IMR-90 (cell line): ENCODE data around the gene EXOC4. TPM values are rescaled to one million over a fixed set of nuclear protein-coding genes. Genes with fewer than 3 reads are reported as not detected.

Experiments
- ATAC-seq: fragments of 200-7000 bp; cut with Tn5 transposase; 2 replicates; pipeline ENCODE4 v1.9.1; 2020; ENCODE audit warnings: low read depth, mild to moderate bottlenecking, moderate library complexity
- BruUV-seq: library from RNA; stranded (reverse); fragments of 400-500 nt; replicated peaks from 2 replicates; lab custom pipeline; 2021; lab: Mats Ljungman, UMichigan
- CTCF ChIA-PET: fragments of 300-600 bp; formaldehyde crosslinking; extraction: SDS; loops from one replicate; lab custom pipeline; 2021; ENCODE audit warnings: antibody characterized with exemption; lab: Yijun Ruan, JAX
- POLR2A ChIA-PET: fragments of 300-600 bp; sonication (Branson Sonifier 250); formaldehyde crosslinking; loops from one replicate; lab custom pipeline; 2022; ENCODE audit warnings: antibody characterized with exemption; ENCODE audit not compliant: unreplicated experiment; lab: Charles Lee
- DNase-seq: peaks from one replicate; pipeline ENCODE4 v3.0.0; 2013
- H2AFZ ChIP-seq: replicated peaks from 2 replicates; pipeline ENCODE3; 2013; ENCODE audit warnings: low read length, mild to moderate bottlenecking; ENCODE audit not compliant: poor library complexity
- H2AK5ac ChIP-seq: 2 replicates; pipeline ENCODE4 v1.6.1; 2013; ENCODE audit warnings: low read depth, low read length, inconsistent platforms
- H2AK9ac ChIP-seq: replicated peaks from 2 replicates; pipeline ENCODE3; 2013; ENCODE audit warnings: mild to moderate bottlenecking, low read depth, low read length, moderate library complexity; ENCODE audit not compliant: poor library complexity
- H2BK120ac ChIP-seq: 2 replicates; pipeline ENCODE4 v1.6.1; 2013; ENCODE audit warnings: low read depth, low read length, inconsistent platforms
- H2BK15ac ChIP-seq: 3 replicates; pipeline ENCODE4 v1.6.1; 2013; ENCODE audit warnings: low read depth, low read length, inconsistent platforms
- H2BK20ac ChIP-seq: 2 replicates; pipeline ENCODE4 v1.6.1; 2013; ENCODE audit warnings: low read depth, mild to moderate bottlenecking, inconsistent platforms, low read length, moderate library complexity
- H2BK5ac ChIP-seq: 2 replicates; pipeline ENCODE4 v1.6.1; 2013; ENCODE audit warnings: mild to moderate bottlenecking, low read depth, low read length, inconsistent platforms; ENCODE audit not compliant: poor library complexity, severe bottlenecking
- H3K14ac ChIP-seq: replicated peaks from 2 replicates; pipeline ENCODE4 v1.6.1; 2013; ENCODE audit warnings: low read depth, low read length, inconsistent platforms
- H3K18ac ChIP-seq: 2 replicates; pipeline ENCODE4 v1.6.1; 2013; ENCODE audit warnings: low read depth, low read length, control low read depth
- H3K23ac ChIP-seq: 2 replicates; pipeline ENCODE4 v1.6.1; 2013; ENCODE audit warnings: low read depth, low read length, inconsistent platforms
- H3K27ac ChIP-seq: 2 replicates; pipeline ENCODE4 v1.5.1; 2013; ENCODE audit warnings: mild to moderate bottlenecking, control low read depth, low read length; ENCODE audit not compliant: insufficient read depth
- H3K27me3 ChIP-seq: 2 replicates; pipeline ENCODE4 v1.6.1; 2013; ENCODE audit warnings: low read length; ENCODE audit not compliant: control insufficient read depth, insufficient read depth
- H3K36me3 ChIP-seq: 2 replicates; pipeline ENCODE4 v1.6.1; 2013; ENCODE audit warnings: low read length, mixed read lengths; ENCODE audit not compliant: control insufficient read depth, insufficient read depth
- H3K4ac ChIP-seq: 2 replicates; pipeline ENCODE4 v1.6.1; 2013; ENCODE audit warnings: low read depth, low read length, inconsistent platforms
- H3K4me1 ChIP-seq: 2 replicates; pipeline ENCODE4 v1.6.1; 2013; ENCODE audit warnings: low read length, mixed read lengths; ENCODE audit not compliant: control insufficient read depth, insufficient read depth
- H3K4me2 ChIP-seq: 2 replicates; pipeline ENCODE4 v1.6.1; 2013; ENCODE audit warnings: low read depth, mild to moderate bottlenecking, control low read depth, low read length, moderate library complexity
- H3K4me3 ChIP-seq: 2 replicates; pipeline ENCODE4 v1.5.1; 2013; ENCODE audit warnings: low read depth, mild to moderate bottlenecking, control low read depth, low read length, moderate library complexity; ENCODE audit not compliant: insufficient read depth
- H3K56ac ChIP-seq: 2 replicates; pipeline ENCODE4 v1.6.1; 2013; ENCODE audit warnings: low read length, inconsistent platforms; ENCODE audit not compliant: insufficient read depth; ENCODE audit errors: extremely low read depth
- H3K79me1 ChIP-seq, 2 experiments: 2 replicates each; pipeline ENCODE4 v1.6.1; 2013; ENCODE audit warnings: low read length in 2 of 2, inconsistent platforms in 1 of 2, low read depth in 1 of 2
- H3K9ac ChIP-seq: 2 replicates; pipeline ENCODE4 v1.6.1; 2013; ENCODE audit warnings: low read depth, low read length, control low read depth
- H3K9me1 ChIP-seq: 2 replicates; pipeline ENCODE4 v1.6.1; 2013; ENCODE audit warnings: low read length, inconsistent platforms; ENCODE audit not compliant: insufficient read depth
- H3K9me3 ChIP-seq: 2 replicates; pipeline ENCODE4 v1.6.1; 2013; ENCODE audit warnings: low read length; ENCODE audit not compliant: control insufficient read depth, insufficient read depth
- H4K20me1 ChIP-seq: 2 replicates; pipeline ENCODE4 v1.6.1; 2013; ENCODE audit warnings: low read length, inconsistent platforms; ENCODE audit not compliant: insufficient read depth
- H4K5ac ChIP-seq: 2 replicates; pipeline ENCODE4 v1.6.1; 2013; ENCODE audit warnings: mild to moderate bottlenecking, low read depth, low read length, control low read depth
- H4K8ac ChIP-seq, 2 experiments: 2 replicates each; pipeline ENCODE4 v1.6.1; 2013; ENCODE audit warnings: low read depth in 2 of 2, low read length in 2 of 2, control low read depth in 1 of 2, inconsistent platforms in 1 of 2
- H4K91ac ChIP-seq: 2 replicates; pipeline ENCODE4 v1.6.1; 2013; ENCODE audit warnings: low read depth, low read length, inconsistent platforms; ENCODE audit not compliant: insufficient read depth
- FOS ChIP-seq: fragments of 150-350 bp; IDR thresholded peaks from 2 replicates; pipeline ENCODE4 v1.6.1; 2016; ENCODE audit warnings: low read depth, low read length
- MAFK ChIP-seq: IDR thresholded peaks from 2 replicates; pipeline ENCODE4 v1.6.1; 2012; ENCODE audit warnings: low read depth, low read length, improper control_type of control experiment
- NFE2L2 ChIP-seq: fragments of 150-350 bp; IDR thresholded peaks from 2 replicates; pipeline ENCODE4 v1.6.1; 2016; ENCODE audit warnings: low read depth, mild to moderate bottlenecking, low read length
- WGBS, 2 experiments: methylation state at CpG; one replicate each; pipeline versions ENCODE4 v1.1.5 to v1.1.7; 2013; ENCODE audit warnings: missing lambda C conversion rate in 2 of 2; ENCODE audit not compliant: insufficient read length in 1 of 2; ENCODE audit errors: extremely low coverage in 2 of 2; 5-methylcytosine and 5-hydroxymethylcytosine counted together
- dilution Hi-C: fragments of 300-500 bp; cut with HindIII; formaldehyde crosslinking; loops from one replicate; pipeline ENCODE4 v1.14.3; 2018; ENCODE audit warnings: low sequenced_read_pairs; ENCODE audit not compliant: unreplicated experiment
- in situ Hi-C: fragments of 300-500 bp; cut with MboI; formaldehyde crosslinking; loops from 3 replicates; pipeline ENCODE4 v1.14.3; 2019; ENCODE audit warnings: low sequenced_read_pairs, inconsistent platforms, mixed read lengths
- intact Hi-C: fragments of 100-400 bp; cut with micrococcal nuclease; formaldehyde crosslinking; loops from 2 replicates; pipeline ENCODE4 v1.10.0; 2022
- polyA plus RNA-seq, 3 experiments: library from polyadenylated mRNA; depleted of rRNA; stranded (reverse); fragments of >200 nt; gene quantifications; 2 replicates each; pipeline ENCODE4 v1.2.3, GENCODE V29; 2012; ENCODE audit warnings: low replicate concordance in 1 of 3
- total RNA-seq: library from RNA; depleted of rRNA; stranded (reverse); fragments of >200 nt; gene quantifications from 2 replicates; pipeline ENCODE4 v1.2.3, GENCODE V29; 2012
- TF ChIP-seq, protein P1 (sequence below): conservative IDR thresholded peaks from 2 replicates; pipeline ENCODE4 v1.5.1; 2012; ENCODE audit warnings: mild to moderate bottlenecking, low read depth, low read length, improper control_type of control experiment
- TF ChIP-seq, protein P2 (sequence below): fragments of 150-350 bp; IDR thresholded peaks from 2 replicates; pipeline ENCODE4 v1.6.1; 2017; ENCODE audit warnings: mild to moderate bottlenecking, antibody characterized with exemption, low read length, low read depth

Gene EXOC4
- total and polyA plus RNA-seq, 2 of the 4 experiments (the other 2 are of a cell fraction), result 25.4 to 94.6 TPM

DNA sequence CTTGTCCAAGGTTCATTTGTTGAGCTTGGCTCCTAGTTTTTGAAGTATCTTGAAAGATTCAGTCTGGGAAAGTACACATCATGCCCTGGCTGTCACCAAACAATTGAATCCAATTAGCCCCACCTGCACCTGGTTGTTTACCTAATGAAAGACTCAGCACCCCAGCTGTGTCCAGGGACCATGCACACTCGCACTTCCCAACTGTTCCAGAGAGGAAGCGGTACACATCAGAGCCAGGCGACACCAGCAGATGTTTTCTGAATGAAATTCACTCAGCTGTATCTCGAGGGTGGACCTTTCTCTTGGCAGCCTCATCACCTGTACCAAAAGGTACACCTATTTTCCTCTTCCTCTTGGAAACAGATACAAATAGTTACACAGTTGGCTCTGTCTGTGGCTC is 657.9 kb downstream of the EXOC4 start:
- no peaks in the 10 kb centered on the region for H3K4me1 ChIP-seq
- DNase-seq (no peak), ATAC-seq (no peak)
- H2AFZ ChIP-seq, result no peak overlapping the region
- no peak overlapping the region for H4K5ac ChIP-seq
- H3K9me1 ChIP-seq, result no peaks in the 10 kb centered on the region
- H3K18ac ChIP-seq, result no peak overlapping the region
- H3K4me2 ChIP-seq, result no peak overlapping the region
- H2BK20ac ChIP-seq, result no peak overlapping the region
- no peak overlapping the region for H4K91ac ChIP-seq
- POLR2A ChIA-PET, result no interaction called here
- H3K14ac ChIP-seq, result no peak overlapping the region
- no TSS peak for BruUV-seq
- 100% methylated on average over 1 of the region's 4 CpGs; no CpG with 5 or more reads in 1 of the 2 experiments for WGBS, 2 experiments
- no peaks in the 10 kb centered on the region for H3K27me3 ChIP-seq
- intact Hi-C loops (no loop called here), in situ Hi-C loops (no loop called here), dilution Hi-C loops (no loop called here)
- no peak for TF ChIP-seq NFE2L2
- TF ChIP-seq FOS, result no peak
- TF ChIP-seq, protein P1, sequence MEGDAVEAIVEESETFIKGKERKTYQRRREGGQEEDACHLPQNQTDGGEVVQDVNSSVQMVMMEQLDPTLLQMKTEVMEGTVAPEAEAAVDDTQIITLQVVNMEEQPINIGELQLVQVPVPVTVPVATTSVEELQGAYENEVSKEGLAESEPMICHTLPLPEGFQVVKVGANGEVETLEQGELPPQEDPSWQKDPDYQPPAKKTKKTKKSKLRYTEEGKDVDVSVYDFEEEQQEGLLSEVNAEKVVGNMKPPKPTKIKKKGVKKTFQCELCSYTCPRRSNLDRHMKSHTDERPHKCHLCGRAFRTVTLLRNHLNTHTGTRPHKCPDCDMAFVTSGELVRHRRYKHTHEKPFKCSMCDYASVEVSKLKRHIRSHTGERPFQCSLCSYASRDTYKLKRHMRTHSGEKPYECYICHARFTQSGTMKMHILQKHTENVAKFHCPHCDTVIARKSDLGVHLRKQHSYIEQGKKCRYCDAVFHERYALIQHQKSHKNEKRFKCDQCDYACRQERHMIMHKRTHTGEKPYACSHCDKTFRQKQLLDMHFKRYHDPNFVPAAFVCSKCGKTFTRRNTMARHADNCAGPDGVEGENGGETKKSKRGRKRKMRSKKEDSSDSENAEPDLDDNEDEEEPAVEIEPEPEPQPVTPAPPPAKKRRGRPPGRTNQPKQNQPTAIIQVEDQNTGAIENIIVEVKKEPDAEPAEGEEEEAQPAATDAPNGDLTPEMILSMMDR, result no peak
- TF ChIP-seq MAFK, result no peak
- TF ChIP-seq, protein P2, sequence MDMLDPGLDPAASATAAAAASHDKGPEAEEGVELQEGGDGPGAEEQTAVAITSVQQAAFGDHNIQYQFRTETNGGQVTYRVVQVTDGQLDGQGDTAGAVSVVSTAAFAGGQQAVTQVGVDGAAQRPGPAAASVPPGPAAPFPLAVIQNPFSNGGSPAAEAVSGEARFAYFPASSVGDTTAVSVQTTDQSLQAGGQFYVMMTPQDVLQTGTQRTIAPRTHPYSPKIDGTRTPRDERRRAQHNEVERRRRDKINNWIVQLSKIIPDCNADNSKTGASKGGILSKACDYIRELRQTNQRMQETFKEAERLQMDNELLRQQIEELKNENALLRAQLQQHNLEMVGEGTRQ, result no peak
- H2AK5ac ChIP-seq, result no peak overlapping the region
- H3K79me1 ChIP-seq, result no peaks in the 10 kb centered on the region
- no peak overlapping the region for H2BK5ac ChIP-seq
- no peaks in the 10 kb centered on the region for H3K36me3 ChIP-seq
- no peak overlapping the region for H2BK120ac ChIP-seq
- no peak overlapping the region for H3K23ac ChIP-seq
- CTCF ChIA-PET, result no interaction called here
- H3K9ac ChIP-seq, result no peak overlapping the region
- no peaks in the 10 kb centered on the region for H4K20me1 ChIP-seq
- no peak overlapping the region for H3K4me3 ChIP-seq
- H3K9me3 ChIP-seq, result no peaks in the 10 kb centered on the region
- H4K8ac ChIP-seq, result no peak overlapping the region
- H3K56ac ChIP-seq, result no peak overlapping the region
- H3K4ac ChIP-seq, result no peak overlapping the region
- no peak overlapping the region for H2AK9ac ChIP-seq
- H3K27ac ChIP-seq, result no peak overlapping the region
- H2BK15ac ChIP-seq, result no peak overlapping the region
